GM21447 (cell line): ENCODE data around the gene FRAS1.
"Not testable (repeated sequence)": the region's sequence is repeated elsewhere in the genome, so short reads cannot be mapped to it uniquely, and the experiment has no call there.

ENCODE experiments used
- ATAC-seq: cut with Tn5 transposase; IDR thresholded peaks from one replicate; pipeline ENCODE4 v1.9.1; 2021; ENCODE audit not compliant: unreplicated experiment

Gene FRAS1

DNA sequence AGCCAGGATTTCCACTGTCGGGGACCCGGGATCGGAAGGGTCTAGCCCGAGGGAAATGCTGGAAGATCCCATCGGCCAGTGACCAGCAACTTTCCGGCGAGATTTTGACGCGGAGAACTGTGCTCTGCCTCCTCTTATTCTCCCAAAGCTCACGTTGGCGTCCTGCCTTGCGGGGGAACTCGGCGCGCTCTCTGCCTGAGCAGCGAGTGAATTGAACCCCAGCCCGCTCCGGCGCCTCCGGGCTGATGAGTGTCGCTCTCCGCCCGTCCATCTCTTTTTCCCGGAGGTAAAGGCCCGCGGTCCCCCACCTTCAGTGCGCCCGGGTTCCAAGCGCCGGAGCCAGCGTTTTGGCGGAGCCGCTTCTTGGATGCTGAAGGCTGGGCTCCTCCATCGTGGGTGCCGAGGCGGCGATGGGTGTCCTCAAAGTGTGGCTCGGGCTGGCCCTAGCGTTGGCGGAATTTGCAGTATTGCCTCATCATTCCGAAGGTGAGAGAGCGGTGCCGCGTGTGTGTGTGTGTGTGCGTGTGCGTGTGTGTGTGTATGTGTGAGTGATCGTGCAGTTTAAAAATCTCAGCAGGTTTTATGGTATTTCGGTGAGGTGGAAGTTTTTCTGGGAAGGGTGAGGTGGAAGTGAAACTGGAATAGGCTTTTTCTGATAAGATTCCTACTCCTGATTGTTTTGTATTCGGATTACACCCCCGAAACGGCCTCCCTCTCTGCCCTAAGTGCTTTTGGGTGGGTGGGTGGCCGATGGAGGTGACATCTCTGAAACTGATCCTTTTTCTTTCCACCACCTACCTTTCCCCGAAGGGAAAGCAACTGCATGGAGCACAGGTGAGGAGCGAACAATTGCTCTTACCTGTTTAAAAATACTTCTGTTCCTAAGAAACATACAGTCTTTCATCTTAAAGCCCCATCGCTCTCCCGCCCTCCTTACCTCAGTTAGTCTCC, 752 bp downstream of the FRAS1 start:
- ATAC-seq: no peak

DNA sequence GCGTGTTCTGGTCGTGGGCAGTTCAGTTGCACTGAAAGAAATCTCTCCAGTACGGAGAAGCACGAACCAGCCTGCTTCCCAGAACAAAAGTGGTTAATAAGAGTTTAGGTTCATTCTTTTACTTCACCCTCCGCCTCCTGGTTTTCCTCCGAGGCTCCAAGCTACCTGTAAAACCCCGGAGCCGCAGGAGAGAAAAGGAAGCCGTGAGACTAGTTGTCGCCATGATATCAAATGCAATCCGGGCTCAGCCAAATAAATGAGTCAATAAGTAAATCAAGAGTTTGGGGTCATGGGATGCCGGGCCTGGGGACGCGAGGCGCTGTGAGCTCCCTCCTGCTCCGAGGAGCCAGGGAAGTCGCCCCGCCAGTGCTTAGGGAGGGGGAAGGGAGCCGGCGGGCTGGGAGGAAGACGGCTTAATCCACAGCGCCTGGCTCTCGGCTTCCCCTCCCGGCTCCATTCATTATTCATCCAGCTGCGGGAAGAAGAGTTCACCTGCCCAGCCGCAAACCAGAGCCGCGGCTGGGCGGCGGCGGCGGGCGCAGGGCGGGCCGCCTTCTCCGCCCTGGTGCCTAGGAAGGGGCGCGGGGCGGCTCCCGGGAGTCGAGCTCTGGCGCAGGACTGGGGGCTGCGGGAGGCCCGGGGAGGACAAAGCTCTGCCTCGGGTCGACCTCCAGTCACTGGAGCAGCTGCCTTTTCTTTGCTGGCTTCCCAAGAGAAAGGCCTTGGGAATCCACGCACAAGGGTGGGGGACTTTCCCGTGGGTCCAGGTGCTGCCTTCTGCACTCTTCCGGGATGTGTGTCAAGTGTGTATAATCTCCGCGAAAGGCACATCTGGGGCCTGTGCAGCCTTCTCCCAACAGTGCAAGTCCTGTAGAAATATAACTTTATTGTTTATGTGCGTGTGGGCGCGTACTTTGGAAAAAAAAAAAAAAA, 1.7 kb downstream of the FRAS1 start:
- ATAC-seq: no peak

GRCh38 chr4:78059524-78059889, 2.4 kb downstream of the FRAS1 start:
- ATAC-seq: no peak

DNA sequence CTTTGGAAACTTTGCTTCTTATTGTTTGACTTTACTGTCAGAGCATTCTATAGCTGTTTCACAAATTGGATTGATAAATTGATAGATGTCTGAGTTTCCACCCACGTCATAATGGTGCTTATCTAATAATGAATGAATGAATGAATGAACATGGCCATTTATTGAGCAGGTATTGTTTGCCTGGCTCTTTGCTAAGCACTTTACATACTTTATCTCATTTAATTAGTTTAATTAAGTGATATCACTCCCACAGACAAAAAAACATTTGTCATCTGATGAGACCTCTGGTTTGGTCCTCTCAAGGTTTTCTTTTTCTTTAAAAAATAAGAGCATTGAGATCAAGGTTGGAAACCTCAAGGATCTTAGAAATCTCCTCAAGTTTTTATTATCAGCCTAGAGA, 2.8 kb downstream of the FRAS1 start:
- ATAC-seq: no peak

GRCh38 chr4:78061939-78062570, 4.9 kb downstream of the FRAS1 start:
- ATAC-seq: no peak

- ATAC-seq: no peak
These were observed 8.5 kb downstream of the FRAS1 start for GRCh38 chr4:78065508-78066192.

DNA sequence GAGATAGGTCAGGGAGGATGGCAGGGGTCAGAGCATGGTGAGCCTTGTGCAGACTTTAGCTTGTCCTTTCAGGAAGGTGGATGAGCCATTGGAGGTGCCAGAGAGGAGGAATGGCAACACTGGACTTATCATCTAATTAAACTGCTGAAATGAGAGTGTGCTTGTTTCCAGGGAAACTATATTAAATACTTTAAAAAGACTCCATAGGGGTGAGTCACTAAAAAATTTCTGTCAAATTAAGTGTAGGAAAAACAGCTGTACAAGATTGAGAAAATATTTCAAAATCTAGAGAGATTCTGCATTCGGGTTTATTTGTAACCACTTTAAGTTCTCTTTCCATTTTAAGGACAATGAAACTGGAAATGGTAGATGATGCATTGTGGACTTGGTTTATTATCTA, 11.4 kb downstream of the FRAS1 start:
- no peak for ATAC-seq

DNA sequence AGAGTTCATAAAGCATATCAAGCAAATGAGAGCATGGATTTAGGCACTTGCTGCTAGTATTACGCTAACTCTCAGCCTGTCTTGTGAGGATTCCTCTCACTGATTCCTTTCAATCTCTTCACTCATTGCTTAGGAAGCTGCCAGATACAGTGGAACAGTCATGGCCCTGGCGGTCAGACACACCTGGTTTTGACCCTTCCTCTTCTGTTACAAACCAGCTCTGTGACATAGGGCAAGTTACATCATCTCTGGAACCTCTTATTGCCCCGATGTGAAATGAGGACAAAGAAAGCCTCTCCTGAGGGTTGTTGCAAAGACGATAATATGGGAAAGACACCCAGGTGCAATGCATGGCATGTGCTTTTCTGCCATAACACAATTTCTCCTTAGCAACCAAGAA, 12.2 kb downstream of the FRAS1 start:
- no peak for ATAC-seq

DNA sequence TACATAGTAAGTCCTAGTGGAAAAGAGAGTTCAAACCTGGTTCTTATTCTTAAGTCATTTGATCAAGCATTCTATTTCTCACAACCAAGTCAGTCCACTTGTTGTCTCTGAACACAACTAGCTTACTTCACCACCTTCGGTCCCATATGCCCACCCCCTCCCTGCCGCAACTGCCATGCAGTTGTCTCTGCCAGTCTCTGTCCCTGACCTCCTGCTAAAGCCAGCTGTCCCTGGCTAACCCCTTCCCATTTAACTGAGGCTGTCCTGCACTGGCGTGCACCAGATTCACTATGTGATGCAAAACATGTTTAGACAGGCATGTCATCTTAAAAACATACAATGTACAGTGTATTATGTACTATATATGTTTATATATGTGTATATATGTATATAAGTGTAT, 12.7 kb downstream of the FRAS1 start:
- ATAC-seq: no peak

DNA sequence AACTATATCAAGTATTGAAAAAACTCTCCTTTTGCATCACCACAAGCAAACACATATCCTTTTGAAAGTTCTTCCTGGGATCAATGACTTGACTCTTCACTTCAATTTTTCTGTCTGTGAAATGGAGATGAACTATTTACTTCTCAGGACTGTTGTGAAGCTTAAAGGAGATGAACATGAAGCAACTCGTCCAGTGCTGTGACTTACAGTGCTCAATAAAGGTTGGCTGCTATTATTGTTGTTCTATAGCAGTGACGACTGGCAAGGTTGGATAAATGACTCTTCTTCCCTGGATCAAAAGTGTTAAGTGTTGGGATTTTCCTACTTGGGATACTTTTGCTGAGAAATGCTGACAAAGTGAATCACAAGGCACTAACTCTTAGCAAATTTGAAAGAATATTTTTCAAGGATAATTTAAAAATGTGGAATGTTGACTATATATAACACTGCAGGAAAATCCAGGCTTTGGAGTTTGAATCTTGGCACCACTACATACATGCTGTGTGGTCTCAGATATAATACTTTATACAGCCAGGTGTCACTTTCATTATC, 13.7 kb downstream of the FRAS1 start:
- no peak for ATAC-seq

GRCh38 chr4:78074759-78075158, 17.6 kb downstream of the FRAS1 start:
- no peak for ATAC-seq

- no peak for ATAC-seq
These were observed 18.9 kb downstream of the FRAS1 start for GRCh38 chr4:78075986-78076385.

GRCh38 chr4:78078101-78078500, 21.0 kb downstream of the FRAS1 start:
- ATAC-seq: no peak

DNA sequence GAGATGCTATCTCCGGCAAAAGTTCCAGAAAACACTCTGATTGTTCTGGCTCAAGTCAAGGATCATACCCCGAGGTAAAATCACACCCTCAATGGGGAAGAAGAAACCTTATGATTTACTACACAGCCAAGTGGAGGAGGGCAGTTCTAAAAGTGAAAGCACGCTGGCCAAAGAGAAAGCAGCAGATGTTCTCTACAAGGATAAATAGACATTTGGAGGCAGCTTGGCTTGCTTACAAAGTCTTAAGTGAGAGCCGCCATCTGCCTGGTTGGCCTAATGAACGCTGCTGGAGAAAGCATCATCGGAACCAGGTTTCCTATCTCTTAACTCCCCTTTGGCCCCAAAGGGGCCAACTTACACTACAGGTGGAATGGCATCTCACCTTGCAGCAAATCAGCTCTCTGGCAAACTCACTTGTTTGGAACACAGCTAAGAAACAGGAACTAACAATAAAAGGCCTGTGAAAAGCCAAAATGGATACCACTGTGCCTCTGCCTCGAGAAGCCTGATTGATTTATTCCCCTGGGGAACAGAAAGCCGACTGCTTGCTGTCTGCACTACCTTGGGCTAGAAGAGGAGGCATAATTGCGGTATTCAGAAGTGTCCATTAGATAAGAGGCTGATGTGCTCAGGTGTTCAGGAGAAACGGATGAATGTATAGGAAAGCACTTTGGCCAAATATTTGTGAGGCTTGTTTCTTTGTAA, 22.8 kb downstream of the FRAS1 start:
- no peak for ATAC-seq

- no peak for ATAC-seq
These were observed 24.4 kb downstream of the FRAS1 start for GRCh38 chr4:78081541-78081940.

DNA sequence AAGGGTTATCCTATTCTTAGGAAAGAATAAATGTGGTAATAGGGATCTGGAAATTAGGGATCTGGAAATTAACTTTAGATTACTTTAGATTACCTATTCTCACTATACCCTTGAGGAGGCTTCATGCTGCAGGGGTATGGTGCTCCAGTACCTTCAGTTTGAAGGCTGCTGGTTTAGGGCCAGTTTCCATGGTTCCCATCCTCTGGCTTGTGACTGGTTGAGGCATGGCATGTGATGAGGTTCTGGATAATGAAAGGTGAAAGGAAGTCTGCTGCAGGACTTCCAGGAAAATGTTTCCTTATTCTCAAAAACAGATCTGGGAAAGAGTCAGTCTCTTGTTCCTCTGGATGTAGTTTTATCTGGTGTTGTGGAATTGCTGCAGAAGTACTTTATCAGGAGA, 25.9 kb downstream of the FRAS1 start:
- ATAC-seq: no peak

GRCh38 chr4:78091534-78091933, 34.4 kb downstream of the FRAS1 start:
- no peak for ATAC-seq

DNA sequence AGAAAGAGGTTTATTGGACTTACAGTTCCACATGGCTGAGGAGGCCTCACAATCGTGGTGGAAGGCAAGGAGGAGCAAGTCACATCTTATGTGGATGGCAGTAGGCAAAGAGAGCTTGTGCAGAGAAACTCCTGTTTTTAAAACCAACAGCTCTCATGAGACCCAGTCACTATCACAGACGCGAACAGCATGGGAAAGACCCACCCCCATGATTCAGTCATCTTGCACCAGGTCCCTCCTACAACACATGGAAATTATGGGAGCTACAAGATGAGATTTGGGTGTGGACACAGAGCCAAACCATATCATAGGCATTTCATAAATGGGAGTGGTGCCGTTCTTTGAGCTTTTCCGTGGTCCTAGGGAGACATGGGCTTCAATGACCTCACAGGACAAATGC, 35.2 kb downstream of the FRAS1 start:
- not testable (repeated sequence) for ATAC-seq

DNA sequence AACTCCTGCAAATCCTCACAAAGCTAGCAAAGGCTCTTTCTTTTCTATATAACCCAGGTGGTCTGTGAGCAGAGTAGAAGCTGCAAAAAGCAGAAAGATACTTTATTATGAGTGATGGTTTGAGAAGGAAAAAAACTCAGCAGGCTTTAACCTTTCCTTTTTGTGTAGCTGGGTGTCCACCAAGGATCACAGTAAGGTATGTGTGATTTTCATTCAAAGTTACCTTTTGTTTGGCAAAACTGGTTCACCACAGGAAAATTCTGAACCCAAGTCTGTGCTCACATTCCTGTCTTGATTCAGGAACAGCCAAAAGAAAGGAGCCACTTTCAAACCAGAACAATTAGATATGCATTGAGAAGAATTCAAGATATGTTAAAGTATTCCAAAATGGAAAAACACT, 35.7 kb downstream of the FRAS1 start:
- no peak for ATAC-seq

GRCh38 chr4:78095081-78095480, 38.0 kb downstream of the FRAS1 start:
- ATAC-seq: no peak
